Measurements from ENCODE around the gene HPSE2.

DNA sequence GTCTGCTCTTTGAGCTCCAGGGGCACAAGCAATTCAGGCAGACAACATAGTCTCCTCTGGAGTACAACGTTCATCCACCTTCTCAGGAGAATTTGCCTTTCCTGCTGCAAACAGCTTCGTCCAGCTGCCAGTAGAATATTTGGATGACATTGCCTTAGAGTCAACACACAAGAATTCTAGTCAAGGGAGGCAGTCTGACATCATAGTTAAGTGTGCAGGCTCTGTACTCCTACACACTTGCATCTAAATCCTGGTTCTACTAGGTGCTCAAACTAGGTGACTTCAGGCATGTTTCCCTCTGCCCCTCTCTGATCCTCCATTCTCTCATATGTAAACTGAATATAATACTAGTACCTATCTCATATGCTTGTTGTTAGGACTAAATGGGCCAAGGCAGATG, 314.8 kb downstream of the HPSE2 start:
- TF ChIP-seq, protein P1, sequence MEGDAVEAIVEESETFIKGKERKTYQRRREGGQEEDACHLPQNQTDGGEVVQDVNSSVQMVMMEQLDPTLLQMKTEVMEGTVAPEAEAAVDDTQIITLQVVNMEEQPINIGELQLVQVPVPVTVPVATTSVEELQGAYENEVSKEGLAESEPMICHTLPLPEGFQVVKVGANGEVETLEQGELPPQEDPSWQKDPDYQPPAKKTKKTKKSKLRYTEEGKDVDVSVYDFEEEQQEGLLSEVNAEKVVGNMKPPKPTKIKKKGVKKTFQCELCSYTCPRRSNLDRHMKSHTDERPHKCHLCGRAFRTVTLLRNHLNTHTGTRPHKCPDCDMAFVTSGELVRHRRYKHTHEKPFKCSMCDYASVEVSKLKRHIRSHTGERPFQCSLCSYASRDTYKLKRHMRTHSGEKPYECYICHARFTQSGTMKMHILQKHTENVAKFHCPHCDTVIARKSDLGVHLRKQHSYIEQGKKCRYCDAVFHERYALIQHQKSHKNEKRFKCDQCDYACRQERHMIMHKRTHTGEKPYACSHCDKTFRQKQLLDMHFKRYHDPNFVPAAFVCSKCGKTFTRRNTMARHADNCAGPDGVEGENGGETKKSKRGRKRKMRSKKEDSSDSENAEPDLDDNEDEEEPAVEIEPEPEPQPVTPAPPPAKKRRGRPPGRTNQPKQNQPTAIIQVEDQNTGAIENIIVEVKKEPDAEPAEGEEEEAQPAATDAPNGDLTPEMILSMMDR (IDR thresholded peaks at IDR 0.05) = no peak
- no peak for TF ChIP-seq TCF12 (IDR thresholded peaks at IDR 0.05)
- TF ChIP-seq EP300 (IDR thresholded peaks at IDR 0.05; ENCODE audit: borderline replicate concordance in 1 of 2, low read depth in 1 of 2, low read length in 1 of 2) = no peak

Measured in SK-N-SH (cell line).